ENCODE data around the gene NEK1. TPM values are rescaled to one million over a fixed set of nuclear protein-coding genes. Genes with fewer than 3 reads are reported as not detected.

NEK1 gene
- polyA plus RNA-seq, 1 donor = 26.2 TPM

GRCh38 chr4:169420291-169420690 lies 192.1 kb downstream of the NEK1 start:
- DNase-seq = no peak

- no peak for DNase-seq
These were observed 193.5 kb downstream of the NEK1 start for GRCh38 chr4:169418846-169419245.

- DNase-seq = no peak
These were observed 194.6 kb downstream of the NEK1 start for GRCh38 chr4:169417629-169418282.

GRCh38 chr4:169416997-169417396 lies 195.4 kb downstream of the NEK1 start:
- no peak for DNase-seq

GRCh38 chr4:169416461-169416860 lies 195.9 kb downstream of the NEK1 start:
- DNase-seq = no peak

- no peak for DNase-seq
These were observed 197.5 kb downstream of the NEK1 start for GRCh38 chr4:169414913-169415312.

- no peak for DNase-seq
These were observed 200.3 kb downstream of the NEK1 start for GRCh38 chr4:169412046-169412445.

GRCh38 chr4:169410839-169411770 lies 201.3 kb downstream of the NEK1 start:
- DNase-seq = peak; percentile 56

GRCh38 chr4:169407217-169407845 lies 205.1 kb downstream of the NEK1 start:
- DNase-seq = no peak

GRCh38 chr4:169404960-169405359 lies 207.4 kb downstream of the NEK1 start:
- DNase-seq = no peak

- no peak for DNase-seq
These were observed 211.6 kb downstream of the NEK1 start for GRCh38 chr4:169400832-169401231.

- no peak for DNase-seq
These were observed 212.2 kb downstream of the NEK1 start for GRCh38 chr4:169399976-169400767.

- no peak for DNase-seq
These were observed 214.1 kb downstream of the NEK1 start for GRCh38 chr4:169398316-169398715.

GRCh38 chr4:169397762-169398161 lies 214.6 kb downstream of the NEK1 start:
- no peak for DNase-seq

- no peak for DNase-seq
These were observed 227.0 kb downstream of the NEK1 start for GRCh38 chr4:169385376-169385775.

- no peak for DNase-seq
These were observed 227.6 kb downstream of the NEK1 start for GRCh38 chr4:169384779-169385178.

GRCh38 chr4:169383724-169384123 lies 228.7 kb downstream of the NEK1 start:
- no peak for DNase-seq

- DNase-seq = no peak
These were observed 232.7 kb downstream of the NEK1 start for GRCh38 chr4:169379688-169380087.

GRCh38 chr4:169377367-169377766 lies 235.0 kb downstream of the NEK1 start:
- no peak for DNase-seq

- DNase-seq = no peak
These were observed 236.0 kb downstream of the NEK1 start for GRCh38 chr4:169376421-169376820.

- no peak for DNase-seq
These were observed 239.6 kb downstream of the NEK1 start for GRCh38 chr4:169372791-169373190.

GRCh38 chr4:169369634-169370033 lies 242.7 kb downstream of the NEK1 start:
- no peak for DNase-seq
